Cardiac fibroblast (primary cell): ENCODE data around the gene NVL.
"Not testable (repeated sequence)": the region's sequence is repeated elsewhere in the genome, so short reads cannot be mapped to it uniquely, and the experiment has no call there.

ENCODE experiments used
- DNase-seq, 2 donors: peaks; one replicate each; pipeline versions ENCODE4 v3.0.0 to v3.0.0-alpha.2; 2010; ENCODE audit warnings: low read depth in 2 of 2
- H3K4me3 ChIP-seq, 2 donors: replicated peaks in 1 of 2; 1 replicate in 1 of 2; 2 replicates in 1 of 2; pipeline ENCODE4 v1.5.1; 2011; ENCODE audit warnings: low read depth in 2 of 2, low read length in 2 of 2, mild to moderate bottlenecking in 2 of 2, moderate library complexity in 1 of 2
- TF ChIP-seq, protein P1 (sequence below): IDR thresholded peaks from one replicate; pipeline ENCODE4 v1.5.1; 2011; ENCODE audit warnings: low read depth, mild to moderate bottlenecking, low read length, inconsistent platforms

The NVL gene

GRCh38 chr1:224219011-224219611 lies 110.9 kb downstream of the NVL start:
- no peak overlapping the region for H3K4me3 ChIP-seq
- TF ChIP-seq, protein P1, sequence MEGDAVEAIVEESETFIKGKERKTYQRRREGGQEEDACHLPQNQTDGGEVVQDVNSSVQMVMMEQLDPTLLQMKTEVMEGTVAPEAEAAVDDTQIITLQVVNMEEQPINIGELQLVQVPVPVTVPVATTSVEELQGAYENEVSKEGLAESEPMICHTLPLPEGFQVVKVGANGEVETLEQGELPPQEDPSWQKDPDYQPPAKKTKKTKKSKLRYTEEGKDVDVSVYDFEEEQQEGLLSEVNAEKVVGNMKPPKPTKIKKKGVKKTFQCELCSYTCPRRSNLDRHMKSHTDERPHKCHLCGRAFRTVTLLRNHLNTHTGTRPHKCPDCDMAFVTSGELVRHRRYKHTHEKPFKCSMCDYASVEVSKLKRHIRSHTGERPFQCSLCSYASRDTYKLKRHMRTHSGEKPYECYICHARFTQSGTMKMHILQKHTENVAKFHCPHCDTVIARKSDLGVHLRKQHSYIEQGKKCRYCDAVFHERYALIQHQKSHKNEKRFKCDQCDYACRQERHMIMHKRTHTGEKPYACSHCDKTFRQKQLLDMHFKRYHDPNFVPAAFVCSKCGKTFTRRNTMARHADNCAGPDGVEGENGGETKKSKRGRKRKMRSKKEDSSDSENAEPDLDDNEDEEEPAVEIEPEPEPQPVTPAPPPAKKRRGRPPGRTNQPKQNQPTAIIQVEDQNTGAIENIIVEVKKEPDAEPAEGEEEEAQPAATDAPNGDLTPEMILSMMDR, result no peak
- DNase-seq, result no peak

DNA sequence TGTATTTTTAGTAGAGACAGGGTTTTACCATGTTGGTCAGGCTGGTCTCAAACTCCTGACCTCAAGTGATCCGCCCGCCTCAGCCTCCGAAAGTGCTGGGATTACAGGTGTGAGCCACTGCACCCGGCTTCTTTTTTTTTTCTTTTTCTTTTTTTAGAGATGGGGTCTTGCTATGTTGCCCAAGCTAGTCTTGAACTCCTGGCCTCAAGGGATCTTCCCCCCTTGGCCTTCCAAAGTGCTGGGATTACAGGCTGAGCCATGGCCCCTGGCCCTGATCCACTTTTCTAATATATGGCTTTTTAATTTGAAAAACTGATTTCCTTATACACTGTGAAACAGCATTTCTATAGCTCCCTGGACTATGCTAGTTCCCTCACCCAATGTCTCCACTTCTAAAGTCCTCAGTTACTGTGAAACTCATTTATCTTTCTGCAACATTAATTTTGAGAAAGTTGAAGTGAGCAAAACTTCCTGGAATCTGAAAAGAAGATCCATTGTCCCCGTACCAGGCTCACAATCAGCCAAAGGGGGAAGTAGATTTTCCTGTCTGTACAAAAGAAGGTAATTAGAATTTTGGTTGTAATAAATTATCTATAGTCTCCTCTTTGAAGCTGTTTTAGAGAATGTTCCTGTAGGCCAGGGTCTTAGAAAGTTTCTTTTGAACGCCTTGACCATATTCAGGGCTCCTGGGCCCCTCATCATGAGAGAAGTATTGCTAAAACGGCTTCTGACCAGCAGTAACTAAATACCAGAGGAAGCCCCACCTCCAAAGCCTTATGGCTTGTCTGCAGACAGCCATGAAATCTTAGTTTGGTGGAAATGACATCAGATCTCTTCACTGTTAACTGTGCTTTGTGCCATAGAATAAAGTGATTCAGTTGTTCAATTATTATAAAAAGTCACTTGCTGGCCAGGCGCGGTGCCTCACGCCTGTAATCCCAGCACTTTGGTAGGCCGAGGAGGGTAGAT lies 112.0 kb downstream of the NVL start:
- TF ChIP-seq, protein P1, result no peak
- H3K4me3 ChIP-seq, result no peak overlapping the region
- no peak for DNase-seq

DNA sequence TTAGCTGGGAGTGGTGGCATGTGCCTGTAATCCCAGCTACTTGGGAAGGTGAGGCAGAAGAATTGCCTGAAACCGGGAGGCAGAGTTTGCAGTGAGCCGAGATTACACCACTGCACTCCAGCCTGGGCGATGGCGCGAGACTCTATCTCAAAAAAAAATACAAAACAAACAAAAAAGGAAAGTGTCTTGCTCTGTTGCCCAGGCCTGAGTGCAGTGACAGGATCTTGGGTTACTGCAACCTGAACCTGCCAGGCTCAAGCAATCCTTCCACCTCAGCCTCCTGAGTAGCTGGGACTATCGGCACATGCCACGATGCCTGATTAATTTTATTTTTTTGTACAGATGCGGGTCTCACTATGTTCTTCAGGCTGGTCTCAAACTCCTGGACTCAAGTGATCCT lies 113.6 kb downstream of the NVL start:
- no peak overlapping the region for H3K4me3 ChIP-seq
- DNase-seq, result no peak
- TF ChIP-seq, protein P1, result no peak

GRCh38 chr1:224213438-224214119 lies 116.4 kb downstream of the NVL start:
- H3K4me3 ChIP-seq, result no peak overlapping the region
- TF ChIP-seq, protein P1, result no peak
- DNase-seq, result no peak

DNA sequence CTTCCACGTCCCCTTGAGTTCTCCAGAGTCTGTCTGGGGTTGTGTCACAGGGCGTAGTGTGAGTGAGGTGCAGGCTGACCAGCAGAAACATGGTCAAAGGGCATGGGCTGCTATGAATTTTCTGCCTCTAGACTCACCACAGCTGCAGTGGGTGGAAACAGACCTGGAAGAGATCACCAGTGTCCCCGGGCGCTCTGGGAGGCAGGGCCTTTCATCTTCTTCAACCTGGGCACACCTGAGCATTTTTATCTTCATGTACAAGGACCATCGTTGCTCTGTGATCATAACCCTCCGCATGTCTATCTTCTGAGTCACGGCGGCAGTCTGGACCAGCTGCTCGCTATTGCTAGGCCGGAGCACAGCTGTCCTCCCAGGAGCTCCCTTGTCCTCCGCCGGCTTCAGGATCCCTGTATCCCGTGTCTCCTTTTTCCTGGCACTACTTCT lies 117.3 kb downstream of the NVL start:
- TF ChIP-seq, protein P1, result no peak
- no peak overlapping the region for H3K4me3 ChIP-seq

DNA sequence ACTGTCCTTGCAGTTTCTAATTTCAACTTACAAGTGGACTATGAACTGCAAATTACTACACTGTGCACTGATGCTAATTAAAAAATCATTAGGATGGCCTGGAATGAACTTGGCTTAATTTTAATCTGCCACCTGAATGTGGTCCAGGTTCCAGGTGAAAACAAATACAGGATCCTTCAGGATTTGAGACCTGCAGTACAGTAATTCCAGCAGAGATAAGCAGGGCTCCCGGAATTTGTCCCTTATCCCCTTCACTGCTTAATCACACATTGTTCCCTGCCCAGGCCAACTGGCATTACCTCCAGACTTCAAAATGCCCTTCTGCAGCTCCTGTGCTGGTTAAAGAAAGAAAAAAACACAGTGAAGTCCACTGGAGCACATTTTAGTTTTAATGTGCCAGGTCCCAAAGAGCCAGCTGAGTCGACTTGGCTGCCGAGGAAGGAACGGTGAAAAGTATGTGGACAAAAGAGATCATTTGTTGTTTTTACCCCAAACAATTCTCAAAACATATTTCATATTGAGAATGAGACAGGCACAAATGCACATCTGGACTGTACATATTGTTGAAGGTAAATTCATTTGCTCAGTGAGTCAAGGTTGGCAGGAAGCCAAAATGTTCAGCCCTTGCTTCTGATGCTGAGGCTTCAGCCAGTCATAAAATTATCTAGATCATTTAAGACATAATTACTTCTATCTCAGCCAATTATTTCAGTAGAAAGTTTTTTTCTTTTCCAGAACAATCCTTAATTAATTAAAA lies 118.6 kb downstream of the NVL start:
- DNase-seq, result peak; percentile 69 to 93
- no peak overlapping the region for H3K4me3 ChIP-seq
- TF ChIP-seq, protein P1, result no peak

More for the DNA sequence above, 117.3 kb downstream of the NVL start:
- DNase-seq, result peak in 1 of 2 donors; percentile 42

- not testable (repeated sequence) for DNase-seq, H3K4me3 ChIP-seq
Observed at GRCh38 chr1:224205931-224206538, 123.9 kb downstream of the NVL start.
